Uterus (tissue), 4 donors: ENCODE measurements around the gene PRDM15. TPM values are rescaled to one million over a fixed set of nuclear protein-coding genes. Genes with fewer than 3 reads are reported as not detected.

ENCODE experiments used
- DNase-seq, 2 donors: peaks; one replicate each; pipeline ENCODE4 v3.0.0-alpha.2; 2019 to 2020
- H3K27ac ChIP-seq, 2 donors: fragments of 200-600 bp; sonication (generic); 1 replicate in 1 of 2; 2 replicates in 1 of 2; pipeline ENCODE4 v1.5.1; 2016 to 2018
- H3K27me3 ChIP-seq, 2 donors: fragments of 200-600 bp; sonication (generic); one replicate each; pipeline ENCODE4 v1.5.1; 2018 to 2019; ENCODE audit warnings: control low read depth in 1 of 2
- H3K36me3 ChIP-seq, 2 donors: fragments of 200-600 bp; sonication (generic); one replicate each; pipeline ENCODE4 v1.5.1; 2019; ENCODE audit warnings: control low read depth in 1 of 2
- H3K4me1 ChIP-seq, 2 donors: fragments of 200-600 bp; sonication (generic); one replicate each; pipeline ENCODE4 v1.5.1; 2018 to 2019; ENCODE audit warnings: control low read depth in 1 of 2
- H3K4me3 ChIP-seq, 2 donors: fragments of 200-600 bp; sonication (generic); 1 replicate in 1 of 2; 2 replicates in 1 of 2; pipeline ENCODE4 v1.5.1; 2018 to 2019; ENCODE audit warnings: mild to moderate bottlenecking in 1 of 2
- H3K9me3 ChIP-seq, 2 donors: fragments of 200-600 bp; sonication (generic); one replicate each; pipeline ENCODE4 v1.5.1; 2019; ENCODE audit warnings: control low read depth in 1 of 2
- CTCF ChIP-seq, 4 experiments: fragments of 200-600 bp in 2 of 4; fragments of 450-650 bp in 2 of 4; sonication (generic) in 2 of 4; IDR thresholded peaks; one replicate each; pipeline ENCODE4 v1.5.1; 2016 to 2019; ENCODE audit warnings: antibody characterized with exemption in 4 of 4, mild to moderate bottlenecking in 2 of 4, moderate library complexity in 1 of 4
- POLR2A ChIP-seq, 2 donors: fragments of 450-650 bp; IDR thresholded peaks; one replicate each; pipeline ENCODE4 v1.6.1; 2016; ENCODE audit warnings: antibody characterized with exemption in 2 of 2, mild to moderate bottlenecking in 1 of 2, moderate library complexity in 1 of 2
- intact Hi-C: fragments of 100-400 bp; cut with DNase I; formaldehyde crosslinking; loops from one replicate; pipeline ENCODE4 v1.15.1; 2023; ENCODE audit warnings: low total_unique reads
- total RNA-seq, 4 donors: library from RNA; depleted of rRNA in 3 of 4; stranded (reverse); fragments of >200 nt in 3 of 4; gene quantifications; one replicate each; pipeline versions ENCODE4 v1.1.0 to v1.2.4, GENCODE V29; 2014 to 2023
- donor health status: DM: yes; HTN: yes; CAD: no.

PRDM15 gene, protein sequence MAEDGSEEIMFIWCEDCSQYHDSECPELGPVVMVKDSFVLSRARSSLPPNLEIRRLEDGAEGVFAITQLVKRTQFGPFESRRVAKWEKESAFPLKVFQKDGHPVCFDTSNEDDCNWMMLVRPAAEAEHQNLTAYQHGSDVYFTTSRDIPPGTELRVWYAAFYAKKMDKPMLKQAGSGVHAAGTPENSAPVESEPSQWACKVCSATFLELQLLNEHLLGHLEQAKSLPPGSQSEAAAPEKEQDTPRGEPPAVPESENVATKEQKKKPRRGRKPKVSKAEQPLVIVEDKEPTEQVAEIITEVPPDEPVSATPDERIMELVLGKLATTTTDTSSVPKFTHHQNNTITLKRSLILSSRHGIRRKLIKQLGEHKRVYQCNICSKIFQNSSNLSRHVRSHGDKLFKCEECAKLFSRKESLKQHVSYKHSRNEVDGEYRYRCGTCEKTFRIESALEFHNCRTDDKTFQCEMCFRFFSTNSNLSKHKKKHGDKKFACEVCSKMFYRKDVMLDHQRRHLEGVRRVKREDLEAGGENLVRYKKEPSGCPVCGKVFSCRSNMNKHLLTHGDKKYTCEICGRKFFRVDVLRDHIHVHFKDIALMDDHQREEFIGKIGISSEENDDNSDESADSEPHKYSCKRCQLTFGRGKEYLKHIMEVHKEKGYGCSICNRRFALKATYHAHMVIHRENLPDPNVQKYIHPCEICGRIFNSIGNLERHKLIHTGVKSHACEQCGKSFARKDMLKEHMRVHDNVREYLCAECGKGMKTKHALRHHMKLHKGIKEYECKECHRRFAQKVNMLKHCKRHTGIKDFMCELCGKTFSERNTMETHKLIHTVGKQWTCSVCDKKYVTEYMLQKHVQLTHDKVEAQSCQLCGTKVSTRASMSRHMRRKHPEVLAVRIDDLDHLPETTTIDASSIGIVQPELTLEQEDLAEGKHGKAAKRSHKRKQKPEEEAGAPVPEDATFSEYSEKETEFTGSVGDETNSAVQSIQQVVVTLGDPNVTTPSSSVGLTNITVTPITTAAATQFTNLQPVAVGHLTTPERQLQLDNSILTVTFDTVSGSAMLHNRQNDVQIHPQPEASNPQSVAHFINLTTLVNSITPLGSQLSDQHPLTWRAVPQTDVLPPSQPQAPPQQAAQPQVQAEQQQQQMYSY
- 10 to 100 TPM in 1 of 4 donors, 1 to 10 TPM in 3; 5.9 to 11.0 (median 6.5) TPM for total RNA-seq

- H3K27ac ChIP-seq: peak within 1 kb of the TSS; percentile 86 to 94
- no peak for TF ChIP-seq CTCF (IDR thresholded peaks at IDR 0.05)
- peak in 1 of 2 donors; percentile 28 for TF ChIP-seq POLR2A (IDR thresholded peaks at IDR 0.05)
- intact Hi-C loops: loop anchor here (5.0 kb wide), 1 partner anchor 73 kb away; the partner anchor contains the start of gene C2CD2
- peak within 1 kb of the TSS; percentile 72 to 89 for H3K4me3 ChIP-seq
- no peaks in the 10 kb centered on the region for H3K9me3 ChIP-seq
- H3K27me3 ChIP-seq: no peaks in the 10 kb centered on the region
- peak; percentile 80 to 81 for DNase-seq
- no peaks in the 10 kb centered on the region for H3K36me3 ChIP-seq
- H3K4me1 ChIP-seq: peaks cover 0 to 8% of the 10 kb centered on the region in 2 donors
These were observed at the start of gene PRDM15 for GRCh38 chr21:41879190-41879998. Gene PRDM15 (minus strand): TSS chr21:41879344. CDS start chr21:41860363, 18,981 bp downstream.

- TF ChIP-seq CTCF (IDR thresholded peaks at IDR 0.05) (no peak), POLR2A (IDR thresholded peaks at IDR 0.05) (no peak)
These were observed 49.6 kb upstream of the PRDM15 start for GRCh38 chr21:41928621-41929220.

DNA sequence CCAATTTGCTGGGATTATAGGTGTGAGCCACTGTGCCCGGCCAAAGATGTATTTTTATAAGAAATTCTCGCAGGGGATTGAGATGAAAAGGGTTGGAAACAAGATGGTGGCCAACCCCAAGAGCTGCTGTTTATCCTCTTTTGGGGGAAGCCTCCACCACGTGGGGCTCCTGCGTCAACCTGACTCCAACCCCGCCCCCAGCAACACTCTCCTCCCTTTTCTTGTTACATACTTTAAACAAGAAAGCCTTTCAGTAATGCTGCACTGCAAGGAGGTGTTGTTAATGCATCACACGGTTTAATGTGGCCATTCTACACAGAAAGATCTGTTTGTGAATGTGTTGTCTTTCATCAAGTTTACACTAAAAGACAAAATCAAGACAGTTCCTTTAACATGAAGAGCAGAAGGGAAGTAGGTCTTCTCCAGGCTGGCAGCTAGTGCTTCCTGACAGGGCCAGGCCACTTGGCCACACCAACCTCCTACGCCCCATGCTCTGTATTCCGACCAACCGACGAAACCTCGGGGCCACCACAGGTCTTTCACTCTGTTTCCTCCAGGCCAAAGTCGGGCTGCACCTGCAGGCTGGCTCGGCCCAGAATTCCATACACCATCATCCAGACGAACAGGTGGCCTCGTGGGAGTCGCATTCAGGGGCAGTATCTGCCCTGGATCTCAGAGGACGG, 48.7 kb upstream of the PRDM15 start:
- Histone ChIP-seq H3K9me3 (no peaks in the 10 kb centered on the region), H3K4me1 (no peaks in the 10 kb centered on the region), H3K27ac (peak overlapping the region; percentile 79 to 87), H3K4me3 (no peak overlapping the region), H3K27me3 (no peaks in the 10 kb centered on the region), H3K36me3 (no peaks in the 10 kb centered on the region)
- intact Hi-C loops: no loop called here
- TF ChIP-seq POLR2A (IDR thresholded peaks at IDR 0.05) (no peak), CTCF (IDR thresholded peaks at IDR 0.05) (no peak)
- no peak for DNase-seq

More at GRCh38 chr21:41928621-41929220, 49.6 kb upstream of the PRDM15 start:
- DNase-seq: no peak
- intact Hi-C loops: no loop called here
- H3K9me3 ChIP-seq: no peaks in the 10 kb centered on the region
- H3K27me3 ChIP-seq: no peaks in the 10 kb centered on the region
- H3K4me3 ChIP-seq: no peak overlapping the region
- peaks cover 0 to 6% of the 10 kb centered on the region in 2 donors for H3K4me1 ChIP-seq
- H3K36me3 ChIP-seq: no peaks in the 10 kb centered on the region
- peak overlapping the region in 1 of 2 donors; percentile 87 for H3K27ac ChIP-seq

DNA sequence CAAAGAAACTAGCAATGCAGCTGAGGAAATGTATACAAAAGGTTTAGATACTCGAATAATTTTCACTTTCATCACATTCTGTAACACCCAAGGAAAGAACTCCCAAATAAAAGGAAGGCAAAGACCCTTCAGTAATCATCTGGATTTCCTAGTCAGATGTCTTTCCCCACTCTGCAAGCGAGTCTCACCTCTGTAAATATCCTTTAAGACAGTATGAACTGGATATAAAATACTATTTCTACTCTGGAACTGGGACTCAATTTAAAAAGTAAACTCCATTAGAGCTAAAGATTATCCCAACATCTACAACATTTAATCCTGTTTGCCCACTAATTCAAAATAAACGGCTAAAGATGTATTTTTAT, 47.6 kb upstream of the PRDM15 start:
- H3K27ac ChIP-seq: peak overlapping the region; percentile 79 to 87
- H3K9me3 ChIP-seq: no peaks in the 10 kb centered on the region
- H3K27me3 ChIP-seq: no peaks in the 10 kb centered on the region
- peak overlapping the region; percentile 17 to 40 for H3K4me3 ChIP-seq
- TF ChIP-seq CTCF (IDR thresholded peaks at IDR 0.05) (no peak), POLR2A (IDR thresholded peaks at IDR 0.05) (no peak)
- no peaks in the 10 kb centered on the region for H3K4me1 ChIP-seq
- no peaks in the 10 kb centered on the region for H3K36me3 ChIP-seq
- intact Hi-C loops: no loop called here
- DNase-seq: no peak
